Neural cell (in vitro differentiated cells): ENCODE data around the gene CD70. TPM values are rescaled to one million over a fixed set of nuclear protein-coding genes. Genes with fewer than 3 reads are reported as not detected.

Experiments used
- H2AFZ ChIP-seq: fragments of 200-600, 300-800 bp; sonication (generic), shearing (Covaris generic); 2 replicates; pipeline ENCODE4 v1.6.0; 2014; ENCODE audit warnings: low read depth, mild to moderate bottlenecking, antibody characterized with exemption, low read length, moderate library complexity
- H3F3A ChIP-seq: fragments of 200-600 bp; shearing (Covaris generic); 2 replicates; pipeline ENCODE4 v1.6.1; 2016; ENCODE audit warnings: mild to moderate bottlenecking, moderate library complexity, mixed read lengths, antibody characterized with exemption, low read length; ENCODE audit not compliant: insufficient read depth, poor library complexity, severe bottlenecking
- H3K27ac ChIP-seq: fragments of 200-600, 300-800 bp; sonication (generic), shearing (Covaris generic); 2 replicates; pipeline ENCODE4 v1.5.1; 2014; ENCODE audit warnings: mild to moderate bottlenecking, low read length, moderate library complexity
- H3K27me3 ChIP-seq: fragments of 300-800, 200-600 bp; sonication (generic), shearing (Covaris generic); 2 replicates; pipeline ENCODE4 v1.6.0; 2014; ENCODE audit warnings: mild to moderate bottlenecking, low read depth, low read length, moderate library complexity; ENCODE audit not compliant: insufficient read depth
- H3K36me3 ChIP-seq: fragments of 300-800, 200-600 bp; sonication (generic), shearing (Covaris generic); 2 replicates; pipeline ENCODE4 v1.5.1; 2014; ENCODE audit warnings: mild to moderate bottlenecking, antibody characterized with exemption, low read length, moderate library complexity; ENCODE audit not compliant: insufficient read depth
- H3K4me2 ChIP-seq: fragments of 300-800, 200-600 bp; sonication (generic), shearing (Covaris generic); 2 replicates; pipeline ENCODE4 v1.6.0; 2014; ENCODE audit warnings: mild to moderate bottlenecking, low read length
- H3K4me3 ChIP-seq: fragments of 300-800, 200-600 bp; sonication (generic), shearing (Covaris generic); 2 replicates; pipeline ENCODE4 v1.5.1; 2014; ENCODE audit warnings: mild to moderate bottlenecking, low read length, moderate library complexity
- H3K79me2 ChIP-seq: fragments of 200-600 bp; shearing (Covaris generic); replicated peaks from 2 replicates; pipeline ENCODE4 v1.6.0; 2014; ENCODE audit warnings: mild to moderate bottlenecking, low read length, moderate library complexity; ENCODE audit not compliant: insufficient read depth
- H3K9ac ChIP-seq: fragments of 300-800, 200-600 bp; sonication (generic), shearing (Covaris generic); 2 replicates; pipeline ENCODE4 v1.6.1; 2016; ENCODE audit warnings: mild to moderate bottlenecking, low read length, mixed read lengths
- H3K9me2 ChIP-seq: fragments of 200-600 bp; shearing (Covaris generic); 2 replicates; pipeline ENCODE4 v1.6.1; 2016; ENCODE audit warnings: mild to moderate bottlenecking, low read length, mixed read lengths; ENCODE audit not compliant: insufficient read depth
- H3K9me3 ChIP-seq: fragments of 200-600, 300-800 bp; sonication (generic), shearing (Covaris generic); 2 replicates; pipeline ENCODE4 v1.6.1; 2016; ENCODE audit warnings: mild to moderate bottlenecking, mixed run types, low read length, moderate library complexity, mixed read lengths
- H4K20me1 ChIP-seq: fragments of 200-600 bp; shearing (Covaris generic); 2 replicates; pipeline ENCODE4 v1.6.1; 2016; ENCODE audit warnings: mild to moderate bottlenecking, mixed run types; ENCODE audit not compliant: insufficient read depth
- EP300 ChIP-seq: fragments of 450-650 bp; conservative IDR thresholded peaks from 2 replicates; pipeline ENCODE4 v1.6.1; 2014; ENCODE audit warnings: antibody characterized with exemption, mild to moderate bottlenecking, moderate library complexity; ENCODE audit not compliant: poor library complexity, severe bottlenecking
- EZH2 ChIP-seq: fragments of 200-600, 300-800 bp; shearing (Covaris generic), sonication (generic); IDR thresholded peaks from 2 replicates; pipeline ENCODE4 v1.6.1; 2014; ENCODE audit warnings: antibody characterized with exemption, low read length, borderline replicate concordance, mild to moderate bottlenecking; ENCODE audit not compliant: insufficient read depth, poor library complexity, severe bottlenecking
- MXI1 ChIP-seq: fragments of 450-650 bp; conservative IDR thresholded peaks from 2 replicates; pipeline ENCODE4 v1.6.1; 2014; ENCODE audit warnings: antibody characterized with exemption, mild to moderate bottlenecking; ENCODE audit not compliant: poor library complexity, severe bottlenecking
- POLR2AphosphoS5 ChIP-seq: IDR thresholded peaks from 2 replicates; pipeline ENCODE4 v1.6.1; 2012
- RAD21 ChIP-seq: fragments of 450-650 bp; conservative IDR thresholded peaks from 2 replicates; pipeline ENCODE4 v1.6.1; 2014; ENCODE audit warnings: antibody characterized with exemption, mild to moderate bottlenecking, moderate library complexity
- SMC3 ChIP-seq: fragments of 450-650 bp; conservative IDR thresholded peaks from 2 replicates; pipeline ENCODE4 v1.6.1; 2014; ENCODE audit warnings: antibody characterized with exemption, mild to moderate bottlenecking, moderate library complexity; ENCODE audit not compliant: poor library complexity
- TAF1 ChIP-seq: IDR thresholded peaks from 2 replicates; pipeline ENCODE4 v1.6.1; 2012; ENCODE audit warnings: low read depth
- polyA plus RNA-seq: library from polyadenylated mRNA; depleted of rRNA; stranded (reverse); fragments of >200 nt; gene quantifications from 2 replicates; pipeline ENCODE4 v1.2.3, GENCODE V29; 2014
- TF ChIP-seq, protein P1 (sequence below): IDR thresholded peaks from 2 replicates; pipeline ENCODE4 v1.6.1; 2012; ENCODE audit warnings: borderline replicate concordance
- TF ChIP-seq, protein P2 (sequence below): fragments of 450-650 bp; IDR thresholded peaks from 2 replicates; pipeline ENCODE4 v1.5.1; 2014; ENCODE audit warnings: antibody characterized with exemption, mild to moderate bottlenecking, moderate library complexity; ENCODE audit not compliant: poor library complexity, severe bottlenecking

Gene CD70
- polyA plus RNA-seq, 1 donor from 2014 or later: not detected

DNA sequence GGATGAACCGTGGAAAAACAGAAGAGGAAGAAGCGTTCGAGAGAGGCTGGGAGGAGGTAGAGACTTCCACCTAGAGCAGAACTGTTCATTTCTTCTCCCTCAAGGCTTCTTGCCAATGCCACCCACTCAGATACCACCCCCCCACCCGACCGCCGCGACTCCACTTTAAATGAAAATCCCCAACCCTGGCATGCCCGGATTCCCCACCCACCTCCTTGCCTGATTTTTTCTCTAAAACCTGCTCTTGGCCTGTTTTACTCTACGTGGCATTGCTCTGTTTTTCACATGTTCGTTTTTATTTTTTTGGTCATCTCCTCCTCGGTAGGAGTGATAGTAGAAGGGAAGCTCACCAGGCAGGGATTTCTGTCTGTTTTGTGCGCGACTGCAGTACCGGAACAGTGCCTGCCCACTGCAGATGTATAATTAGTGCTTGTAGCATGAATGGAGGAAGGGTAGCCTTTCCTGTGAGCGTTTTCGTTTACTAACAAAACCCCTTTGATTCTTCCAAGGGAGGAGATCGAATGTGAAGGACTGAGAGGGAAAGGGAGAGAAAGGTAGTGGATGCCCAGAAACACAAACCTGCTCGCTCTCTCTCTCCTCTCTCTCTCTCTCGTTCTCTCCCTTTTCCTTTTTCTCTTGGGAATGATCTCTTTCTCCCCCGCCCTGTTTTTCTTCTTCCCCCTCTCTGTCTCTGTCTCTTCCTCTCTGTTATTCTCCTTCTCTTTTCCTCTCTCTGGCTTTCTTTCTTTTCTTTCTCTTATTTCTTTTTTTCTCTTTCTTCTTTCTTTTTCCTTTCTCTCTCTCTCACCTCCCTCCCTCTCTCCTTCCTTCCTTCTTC is 2.2 kb downstream of the CD70 start:
- Histone ChIP-seq H3K4me2 (no peak overlapping the region), H3K27me3 (peaks cover 77% of the 10 kb centered on the region), H3K9me3 (no peaks in the 10 kb centered on the region), H3K9ac (no peak overlapping the region), H3K4me3 (no peak overlapping the region), H3K79me2 (no peaks in the 10 kb centered on the region), H3K9me2 (no peaks in the 10 kb centered on the region), H3K36me3 (no peaks in the 10 kb centered on the region), H3K27ac (no peak overlapping the region), H3F3A (no peaks in the 10 kb centered on the region), H4K20me1 (no peaks in the 10 kb centered on the region), H2AFZ (no peak overlapping the region)
- TF ChIP-seq MXI1: no peak
- TF ChIP-seq POLR2AphosphoS5: peak; percentile 15

DNA sequence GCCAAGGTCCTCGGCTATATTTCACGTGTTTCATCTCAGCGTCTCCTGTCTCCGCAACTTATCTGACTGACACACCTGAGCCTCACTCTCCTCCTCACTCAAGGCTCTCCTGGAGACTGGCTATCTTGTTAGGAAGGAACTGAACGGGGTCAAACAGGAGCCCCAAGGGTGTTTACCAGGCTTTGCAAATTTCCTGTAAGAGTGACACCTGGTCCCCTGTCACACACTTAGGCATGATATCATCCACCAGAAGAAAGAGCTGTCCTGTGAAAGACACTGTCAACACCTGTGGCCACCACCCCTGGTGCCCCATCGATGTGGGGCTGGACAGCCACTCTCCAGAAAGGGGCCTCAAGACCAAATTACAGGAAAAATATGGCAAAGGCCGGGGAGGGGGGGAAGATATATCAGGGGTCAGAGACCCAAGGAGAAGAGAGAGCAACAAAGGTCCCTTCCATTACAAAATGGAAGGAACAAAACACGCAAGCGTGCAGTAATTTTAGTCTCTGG is 2.9 kb downstream of the CD70 start:
- Histone ChIP-seq H3K4me3 (no peak overlapping the region), H3K9ac (no peak overlapping the region), H3K4me2 (no peak overlapping the region), H3K27ac (no peak overlapping the region), H3K27me3 (peaks cover 72% of the 10 kb centered on the region), H3K9me3 (no peaks in the 10 kb centered on the region), H3K79me2 (no peaks in the 10 kb centered on the region), H4K20me1 (no peaks in the 10 kb centered on the region), H3K9me2 (no peaks in the 10 kb centered on the region), H3K36me3 (no peaks in the 10 kb centered on the region), H3F3A (no peaks in the 10 kb centered on the region), H2AFZ (no peak overlapping the region)
- no peak for TF ChIP-seq TAF1
- no peak for TF ChIP-seq SMC3
- TF ChIP-seq EZH2: no peak
- TF ChIP-seq MXI1: no peak
- no peak for TF ChIP-seq POLR2AphosphoS5
- TF ChIP-seq EP300: no peak
- TF ChIP-seq, protein P1, sequence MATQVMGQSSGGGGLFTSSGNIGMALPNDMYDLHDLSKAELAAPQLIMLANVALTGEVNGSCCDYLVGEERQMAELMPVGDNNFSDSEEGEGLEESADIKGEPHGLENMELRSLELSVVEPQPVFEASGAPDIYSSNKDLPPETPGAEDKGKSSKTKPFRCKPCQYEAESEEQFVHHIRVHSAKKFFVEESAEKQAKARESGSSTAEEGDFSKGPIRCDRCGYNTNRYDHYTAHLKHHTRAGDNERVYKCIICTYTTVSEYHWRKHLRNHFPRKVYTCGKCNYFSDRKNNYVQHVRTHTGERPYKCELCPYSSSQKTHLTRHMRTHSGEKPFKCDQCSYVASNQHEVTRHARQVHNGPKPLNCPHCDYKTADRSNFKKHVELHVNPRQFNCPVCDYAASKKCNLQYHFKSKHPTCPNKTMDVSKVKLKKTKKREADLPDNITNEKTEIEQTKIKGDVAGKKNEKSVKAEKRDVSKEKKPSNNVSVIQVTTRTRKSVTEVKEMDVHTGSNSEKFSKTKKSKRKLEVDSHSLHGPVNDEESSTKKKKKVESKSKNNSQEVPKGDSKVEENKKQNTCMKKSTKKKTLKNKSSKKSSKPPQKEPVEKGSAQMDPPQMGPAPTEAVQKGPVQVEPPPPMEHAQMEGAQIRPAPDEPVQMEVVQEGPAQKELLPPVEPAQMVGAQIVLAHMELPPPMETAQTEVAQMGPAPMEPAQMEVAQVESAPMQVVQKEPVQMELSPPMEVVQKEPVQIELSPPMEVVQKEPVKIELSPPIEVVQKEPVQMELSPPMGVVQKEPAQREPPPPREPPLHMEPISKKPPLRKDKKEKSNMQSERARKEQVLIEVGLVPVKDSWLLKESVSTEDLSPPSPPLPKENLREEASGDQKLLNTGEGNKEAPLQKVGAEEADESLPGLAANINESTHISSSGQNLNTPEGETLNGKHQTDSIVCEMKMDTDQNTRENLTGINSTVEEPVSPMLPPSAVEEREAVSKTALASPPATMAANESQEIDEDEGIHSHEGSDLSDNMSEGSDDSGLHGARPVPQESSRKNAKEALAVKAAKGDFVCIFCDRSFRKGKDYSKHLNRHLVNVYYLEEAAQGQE: no peak

DNA sequence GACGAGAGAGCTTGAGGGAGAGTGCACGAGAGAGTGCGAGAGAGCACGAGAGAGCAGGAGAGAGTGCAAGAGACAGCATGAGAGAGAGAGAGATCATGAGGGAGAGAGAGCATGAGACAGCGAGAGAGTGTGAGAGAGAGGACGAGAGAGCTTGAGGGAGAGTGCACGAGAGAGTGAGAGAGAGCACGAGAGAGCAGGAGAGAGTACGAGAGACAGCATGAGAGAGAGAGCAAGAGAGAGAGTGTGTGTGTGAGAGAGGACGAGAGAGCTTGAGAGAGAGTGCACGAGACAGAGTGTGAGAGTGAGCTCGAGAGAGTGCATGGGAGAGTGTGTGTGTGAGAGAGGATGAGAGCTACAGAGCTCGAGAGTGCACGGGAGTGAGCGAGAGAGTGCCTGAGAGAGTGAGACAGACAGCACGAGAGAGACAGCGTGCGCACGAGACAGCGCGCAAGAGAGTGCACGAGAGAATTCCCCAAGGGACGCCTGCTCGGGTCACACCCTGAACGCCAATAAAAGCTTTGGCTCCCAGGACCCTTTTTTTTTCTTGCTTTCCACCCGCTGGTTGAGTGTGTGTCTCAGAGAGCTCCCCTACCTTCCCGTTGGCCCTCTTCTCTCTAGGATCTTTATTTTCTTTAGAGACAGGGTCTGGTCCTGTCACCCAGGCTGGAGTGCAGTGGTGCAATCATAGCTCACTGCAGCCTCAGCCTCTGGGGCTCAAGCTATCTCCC is 3.7 kb downstream of the CD70 start:
- peaks cover 68% of the 10 kb centered on the region for H3K27me3 ChIP-seq
- H3F3A ChIP-seq: no peaks in the 10 kb centered on the region
- H3K4me2 ChIP-seq: peak overlapping the region; percentile 13
- H3K9ac ChIP-seq: no peak overlapping the region
- H4K20me1 ChIP-seq: no peaks in the 10 kb centered on the region
- H3K4me3 ChIP-seq: peak overlapping the region; percentile 64
- no peak overlapping the region for H3K27ac ChIP-seq
- peak overlapping the region; percentile 11 for H2AFZ ChIP-seq
- H3K9me3 ChIP-seq: no peaks in the 10 kb centered on the region
- no peaks in the 10 kb centered on the region for H3K36me3 ChIP-seq
- TF ChIP-seq, protein P2, sequence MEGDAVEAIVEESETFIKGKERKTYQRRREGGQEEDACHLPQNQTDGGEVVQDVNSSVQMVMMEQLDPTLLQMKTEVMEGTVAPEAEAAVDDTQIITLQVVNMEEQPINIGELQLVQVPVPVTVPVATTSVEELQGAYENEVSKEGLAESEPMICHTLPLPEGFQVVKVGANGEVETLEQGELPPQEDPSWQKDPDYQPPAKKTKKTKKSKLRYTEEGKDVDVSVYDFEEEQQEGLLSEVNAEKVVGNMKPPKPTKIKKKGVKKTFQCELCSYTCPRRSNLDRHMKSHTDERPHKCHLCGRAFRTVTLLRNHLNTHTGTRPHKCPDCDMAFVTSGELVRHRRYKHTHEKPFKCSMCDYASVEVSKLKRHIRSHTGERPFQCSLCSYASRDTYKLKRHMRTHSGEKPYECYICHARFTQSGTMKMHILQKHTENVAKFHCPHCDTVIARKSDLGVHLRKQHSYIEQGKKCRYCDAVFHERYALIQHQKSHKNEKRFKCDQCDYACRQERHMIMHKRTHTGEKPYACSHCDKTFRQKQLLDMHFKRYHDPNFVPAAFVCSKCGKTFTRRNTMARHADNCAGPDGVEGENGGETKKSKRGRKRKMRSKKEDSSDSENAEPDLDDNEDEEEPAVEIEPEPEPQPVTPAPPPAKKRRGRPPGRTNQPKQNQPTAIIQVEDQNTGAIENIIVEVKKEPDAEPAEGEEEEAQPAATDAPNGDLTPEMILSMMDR: no peak
- TF ChIP-seq POLR2AphosphoS5 (peak; percentile 14), SMC3 (no peak), EP300 (no peak), RAD21 (no peak)
- H3K9me2 ChIP-seq: no peaks in the 10 kb centered on the region
- no peaks in the 10 kb centered on the region for H3K79me2 ChIP-seq
